K562 (cell line): Measurements from ENCODE around the gene CHAF1A. TPM values are rescaled to one million over a fixed set of nuclear protein-coding genes. Genes with fewer than 3 reads are reported as not detected.

Source experiments
- BACH1 ChIP-seq: fragments of 200-800 bp; sonication (Bioruptor generic); IDR thresholded peaks from 2 replicates; pipeline ENCODE4 v1.6.1; 2016; ENCODE audit warnings: missing genetic modification characterization, missing compliant biosample characterization
- BRCA1 ChIP-seq, 2 experiments: fragments of 450-650 bp in 1 of 2; sonication (generic) in 1 of 2; formaldehyde crosslinking in 1 of 2; IDR thresholded peaks; 2 replicates each; pipeline versions ENCODE4 v1.5.0 to v1.6.1; 2017 to 2020; ENCODE audit warnings: mild to moderate bottlenecking in 1 of 2, missing genetic modification reagents in 1 of 2
- CBFB ChIP-seq: sonication (generic); formaldehyde crosslinking; IDR thresholded peaks from 2 replicates; pipeline ENCODE4 v1.4.0; 2020; ENCODE audit warnings: mild to moderate bottlenecking, missing genetic modification reagents
- CBX5 ChIP-seq: IDR thresholded peaks from 2 replicates; pipeline ENCODE4 v1.6.1; 2014; ENCODE audit warnings: low read depth, borderline replicate concordance
- EP400 ChIP-seq: fragments of 450-650 bp; IDR thresholded peaks from 2 replicates; pipeline ENCODE4 v1.6.1; 2017; ENCODE audit warnings: antibody characterized with exemption, mild to moderate bottlenecking, moderate library complexity
- FOXA1 ChIP-seq: fragments of 450-650 bp; IDR thresholded peaks from 2 replicates; pipeline ENCODE4 v1.6.1; 2016; ENCODE audit warnings: mild to moderate bottlenecking, borderline replicate concordance
- FOXJ2 ChIP-seq: fragments of 200-800 bp; sonication (Bioruptor generic); IDR thresholded peaks from 2 replicates; pipeline ENCODE4 v1.6.1; 2016; ENCODE audit warnings: missing genetic modification characterization, missing compliant biosample characterization
- HEY1 ChIP-seq: fragments of 250-450 bp; sonication (Bioruptor Pico); IDR thresholded peaks from 2 replicates; pipeline ENCODE4 v1.5.0; 2020; ENCODE audit warnings: mild to moderate bottlenecking, moderate library complexity, borderline replicate concordance
- HLTF ChIP-seq: fragments of 450-650 bp; IDR thresholded peaks from 2 replicates; pipeline ENCODE4 v1.6.1; 2016
- HSF4 ChIP-seq: fragments of 250-450 bp; sonication (Bioruptor Pico); IDR thresholded peaks from 2 replicates; pipeline ENCODE4 v2.1.2; 2022; ENCODE audit warnings: mild to moderate bottlenecking, moderate library complexity, borderline replicate concordance
- KAT2B ChIP-seq: IDR thresholded peaks from one replicate; pipeline ENCODE4 v1.6.1; 2012; ENCODE audit warnings: low read depth, mild to moderate bottlenecking, control low read depth, inconsistent platforms, low read length, moderate library complexity
- KLF10 ChIP-seq: fragments of 250-450 bp; sonication (Bioruptor Pico); IDR thresholded peaks from 2 replicates; pipeline ENCODE4 v1.6.1; 2021; ENCODE audit warnings: matching md5 sums
- NFIX ChIP-seq: fragments of 250-450 bp; sonication (Bioruptor Pico); IDR thresholded peaks from 2 replicates; pipeline ENCODE4 v1.4.0; 2020; ENCODE audit warnings: low read depth, mild to moderate bottlenecking, moderate library complexity
- PRPF4 ChIP-seq: fragments of 200-400 bp; formaldehyde crosslinking; IDR thresholded peaks from one replicate; pipeline ENCODE4 v1.6.1; 2017; ENCODE audit warnings: low read length, low read depth, mild to moderate bottlenecking; ENCODE audit not compliant: insufficient read depth, poor library complexity, severe bottlenecking
- RBM39 ChIP-seq: fragments of 200-400 bp; formaldehyde crosslinking; optimal IDR thresholded peaks from 2 replicates; pipeline ENCODE3; 2018; ENCODE audit warnings: low read depth, low read length
- SIX5 ChIP-seq, 2 experiments: IDR thresholded peaks; 2 replicates each; pipeline ENCODE4 v1.6.1; 2011; ENCODE audit warnings: low read length in 2 of 2, borderline replicate concordance in 1 of 2, low read depth in 1 of 2, mild to moderate bottlenecking in 1 of 2, moderate library complexity in 1 of 2; ENCODE audit not compliant: insufficient read depth in 1 of 2
- STAT5B ChIP-seq: fragments of 250-450 bp; sonication (Bioruptor Pico); IDR thresholded peaks from 2 replicates; pipeline ENCODE4 v1.8.0; 2021; ENCODE audit warnings: mild to moderate bottlenecking, inconsistent platforms
- U2AF1 ChIP-seq: fragments of 200-400 bp; formaldehyde crosslinking; optimal IDR thresholded peaks from 2 replicates; pipeline ENCODE3; 2017; ENCODE audit warnings: mild to moderate bottlenecking, low read depth, low read length, moderate library complexity
- ZC3H4 ChIP-seq: sonication (generic); formaldehyde crosslinking; IDR thresholded peaks from 2 replicates; pipeline ENCODE4 v1.9.0; 2021; ENCODE audit warnings: missing genetic modification reagents, borderline replicate concordance
- ZC3H8 ChIP-seq: fragments of 450-650 bp; IDR thresholded peaks from 2 replicates; pipeline ENCODE4 v1.6.1; 2017
- ZNF24 ChIP-seq: fragments of 450-650 bp; IDR thresholded peaks from 2 replicates; pipeline ENCODE4 v1.6.1; 2016
- ZNF644 ChIP-seq: fragments of 200-800 bp; sonication (Bioruptor generic); IDR thresholded peaks from 2 replicates; pipeline ENCODE4 v1.6.1; 2016; ENCODE audit warnings: low read depth, missing genetic modification characterization, missing compliant biosample characterization
- ZNF77 ChIP-seq: fragments of 250-450 bp; sonication (Bioruptor Pico); IDR thresholded peaks from 2 replicates; pipeline ENCODE4 v1.5.0; 2020
- polyA plus RNA-seq, 8 experiments: library from polyadenylated mRNA; depleted of rRNA in 4 of 8; stranded (reverse) in 5 of 8; unstranded in 3 of 8; fragments of >200 nt; fragmentation: Nextera tagmentation in 2 of 8; fragmentation: Illumina TruSeq in 1 of 8; extraction: Ambion mirVana in 2 of 8; extraction: Trizol in 1 of 8; gene quantifications; 2 replicates each; pipeline versions ENCODE4 v1.2.1 to v1.2.3, GENCODE V29; 2011 to 2014; ENCODE audit warnings: inconsistent platforms in 1 of 8, missing spikeins in 1 of 8
- total RNA-seq, 7 experiments: library from RNA; depleted of rRNA in 6 of 7; stranded (reverse); fragments of >200 nt in 6 of 7; fragmentation: Illumina TruSeq in 2 of 7; extraction: Trizol in 2 of 7; gene quantifications; 2 replicates each; pipeline versions ENCODE4 v1.2.1 to v1.2.3, GENCODE V29; 2011 to 2021; ENCODE audit warnings: low replicate concordance in 1 of 7
- TF ChIP-seq, protein P1 (sequence below): fragments of 450-650 bp; formaldehyde crosslinking; IDR thresholded peaks from 2 replicates; pipeline ENCODE4 v1.4.0; 2020; ENCODE audit warnings: mild to moderate bottlenecking, moderate library complexity
- TF ChIP-seq, protein P2 (sequence below): IDR thresholded peaks from 2 replicates; pipeline ENCODE4 v1.6.1; 2016; ENCODE audit warnings: missing genetic modification characterization, missing compliant biosample characterization
- TF ChIP-seq, protein P3 (sequence below): sonication (generic); formaldehyde crosslinking; IDR thresholded peaks from 2 replicates; pipeline ENCODE4 v1.8.0; 2022; ENCODE audit warnings: mild to moderate bottlenecking, low read depth, missing genetic modification reagents

CHAF1A gene
- total and polyA plus RNA-seq, 9 of the 15 experiments (the other 6 are each of a cell fraction or from before 2014, with no cell fraction given), result 1.6 to 86.9 (median 45.2) TPM

DNA sequence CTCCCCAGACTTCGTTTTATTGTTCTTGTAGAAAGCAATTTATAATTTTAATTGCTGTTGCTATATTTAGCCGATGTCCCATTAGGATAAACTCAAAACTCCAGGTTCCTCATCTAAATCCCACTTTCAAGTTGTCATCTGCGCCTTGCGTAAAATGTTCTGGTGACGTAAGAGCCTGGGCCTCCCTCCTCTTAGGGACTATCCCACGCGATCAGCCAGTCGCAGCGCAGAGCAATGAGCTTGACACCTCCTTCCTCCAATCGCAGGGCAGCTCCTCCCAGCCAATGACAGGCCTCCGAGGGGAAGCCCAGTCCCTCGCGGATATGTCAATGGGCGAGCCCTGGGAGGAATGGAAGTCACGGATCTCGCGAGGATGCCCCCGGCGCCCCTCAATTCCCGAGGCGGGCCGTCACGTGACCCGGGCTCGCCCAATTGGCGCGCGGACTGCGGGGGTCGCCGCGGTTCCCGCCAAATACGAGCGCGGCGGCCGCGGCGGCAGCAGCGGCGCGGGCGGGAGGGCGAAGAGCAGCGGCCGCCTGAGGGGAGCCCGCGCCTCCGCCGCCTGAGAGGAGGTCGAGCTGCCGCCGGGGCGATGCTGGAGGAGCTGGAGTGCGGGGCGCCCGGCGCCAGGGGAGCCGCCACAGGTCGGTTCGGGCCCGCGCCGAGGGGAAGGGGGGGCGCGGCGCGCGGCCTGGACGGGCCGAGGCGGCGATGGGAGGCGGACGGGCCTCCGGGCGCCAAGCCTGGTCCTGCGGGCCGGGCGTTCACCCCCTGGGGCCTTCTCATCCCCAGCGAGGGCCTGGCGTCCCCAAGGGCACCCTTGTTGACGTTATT is at the start of gene CHAF1A (continued):
- TF ChIP-seq RBM39 (no peak), HLTF (no peak), U2AF1 (no peak), BACH1 (tag) (no peak), FOXJ2 (tag) (no peak), ZNF644 (tag) (no peak), ZC3H4 (CRISPR knock-in tag) (peak; percentile 37; the same call in 1 of the 2 replicates), SIX5 (IDR thresholded peaks at IDR 0.05; ENCODE audit: borderline replicate concordance in 1 of 2, insufficient read depth in 1 of 2, low read depth in 1 of 2, low read length in 2 of 2) (0 out of 4 replicates have a peak, but pooled peaks of 1 of the 2 experiments have one; percentile 4), ZC3H8 (no peak), CBX5 (no peak), ZNF77 (CRISPR knock-in tag) (no peak), BRCA1 (IDR thresholded peaks at IDR 0.05) (no peak), BRCA1 (CRISPR knock-in tag; IDR thresholded peaks at IDR 0.05) (no peak), NFIX (CRISPR knock-in tag) (no peak), ZNF24 (peak; percentile 13; the same call in 1 of the 2 replicates), KLF10 (no peak), KAT2B (no peak), FOXA1 (no peak), HEY1 (no peak), HSF4 (no peak), EP400 (peak; percentile 35; the same call in 1 of the 2 replicates), CBFB (CRISPR knock-in tag) (no peak), PRPF4 (no peak), STAT5B (CRISPR knock-in tag) (no peak)
- TF ChIP-seq, protein P1, sequence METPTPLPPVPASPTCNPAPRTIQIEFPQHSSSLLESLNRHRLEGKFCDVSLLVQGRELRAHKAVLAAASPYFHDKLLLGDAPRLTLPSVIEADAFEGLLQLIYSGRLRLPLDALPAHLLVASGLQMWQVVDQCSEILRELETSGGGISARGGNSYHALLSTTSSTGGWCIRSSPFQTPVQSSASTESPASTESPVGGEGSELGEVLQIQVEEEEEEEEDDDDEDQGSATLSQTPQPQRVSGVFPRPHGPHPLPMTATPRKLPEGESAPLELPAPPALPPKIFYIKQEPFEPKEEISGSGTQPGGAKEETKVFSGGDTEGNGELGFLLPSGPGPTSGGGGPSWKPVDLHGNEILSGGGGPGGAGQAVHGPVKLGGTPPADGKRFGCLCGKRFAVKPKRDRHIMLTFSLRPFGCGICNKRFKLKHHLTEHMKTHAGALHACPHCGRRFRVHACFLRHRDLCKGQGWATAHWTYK (CRISPR knock-in tag), result no peak
- TF ChIP-seq, protein P2, sequence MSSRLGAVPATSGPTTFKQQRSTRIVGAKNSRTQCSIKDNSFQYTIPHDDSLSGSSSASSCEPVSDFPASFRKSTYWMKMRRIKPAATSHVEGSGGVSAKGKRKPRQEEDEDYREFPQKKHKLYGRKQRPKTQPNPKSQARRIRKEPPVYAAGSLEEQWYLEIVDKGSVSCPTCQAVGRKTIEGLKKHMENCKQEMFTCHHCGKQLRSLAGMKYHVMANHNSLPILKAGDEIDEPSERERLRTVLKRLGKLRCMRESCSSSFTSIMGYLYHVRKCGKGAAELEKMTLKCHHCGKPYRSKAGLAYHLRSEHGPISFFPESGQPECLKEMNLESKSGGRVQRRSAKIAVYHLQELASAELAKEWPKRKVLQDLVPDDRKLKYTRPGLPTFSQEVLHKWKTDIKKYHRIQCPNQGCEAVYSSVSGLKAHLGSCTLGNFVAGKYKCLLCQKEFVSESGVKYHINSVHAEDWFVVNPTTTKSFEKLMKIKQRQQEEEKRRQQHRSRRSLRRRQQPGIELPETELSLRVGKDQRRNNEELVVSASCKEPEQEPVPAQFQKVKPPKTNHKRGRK (tag), result no peak
- TF ChIP-seq, protein P3, sequence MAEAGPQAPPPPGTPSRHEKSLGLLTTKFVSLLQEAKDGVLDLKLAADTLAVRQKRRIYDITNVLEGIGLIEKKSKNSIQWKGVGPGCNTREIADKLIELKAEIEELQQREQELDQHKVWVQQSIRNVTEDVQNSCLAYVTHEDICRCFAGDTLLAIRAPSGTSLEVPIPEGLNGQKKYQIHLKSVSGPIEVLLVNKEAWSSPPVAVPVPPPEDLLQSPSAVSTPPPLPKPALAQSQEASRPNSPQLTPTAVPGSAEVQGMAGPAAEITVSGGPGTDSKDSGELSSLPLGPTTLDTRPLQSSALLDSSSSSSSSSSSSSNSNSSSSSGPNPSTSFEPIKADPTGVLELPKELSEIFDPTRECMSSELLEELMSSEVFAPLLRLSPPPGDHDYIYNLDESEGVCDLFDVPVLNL, result peak; percentile 48; the same call in 1 of the 2 replicates
